ENCODE measurements around the gene MYRFL. TPM values are rescaled to one million over a fixed set of nuclear protein-coding genes. Genes with fewer than 3 reads are reported as not detected.
A peak's percentile ranks its signal among the peaks of the same experiment; 100 is the strongest.

Gene MYRFL
- total RNA-seq, 1 donor from 2014 or later = 0.13 TPM

GRCh38 chr12:69900720-69901131, 75.7 kb downstream of the MYRFL start:
- TF ChIP-seq CTCF (IDR thresholded peaks at IDR 0.05; ENCODE audit: insufficient read depth, low read length, poor library complexity, severe bottlenecking) = peak; percentile 58
- H3K36me3 ChIP-seq (ENCODE audit: control insufficient read depth, insufficient read depth, low read length) = no peaks in the 10 kb centered on the region
- no peak overlapping the region for H3K4me3 ChIP-seq (ENCODE audit: low read depth, low read length)
- DNase-seq (ENCODE audit: low read depth) = peak; percentile 39
- H3K27me3 ChIP-seq (ENCODE audit: control insufficient read depth, insufficient read depth, low read length) = no peaks in the 10 kb centered on the region

- no peak overlapping the region for H3K4me3 ChIP-seq (ENCODE audit: low read depth, low read length)
- no peak for TF ChIP-seq CTCF (IDR thresholded peaks at IDR 0.05; ENCODE audit: insufficient read depth, low read length, poor library complexity, severe bottlenecking)
- no peaks in the 10 kb centered on the region for H3K36me3 ChIP-seq (ENCODE audit: control insufficient read depth, insufficient read depth, low read length)
- no peak for DNase-seq (ENCODE audit: low read depth)
- no peaks in the 10 kb centered on the region for H3K27me3 ChIP-seq (ENCODE audit: control insufficient read depth, insufficient read depth, low read length)
Measured at GRCh38 chr12:69901221-69901905, 76.3 kb downstream of the MYRFL start.

GRCh38 chr12:69903548-69903947, 78.5 kb downstream of the MYRFL start:
- no peak for DNase-seq (ENCODE audit: low read depth)
- Histone ChIP-seq H3K36me3 (ENCODE audit: control insufficient read depth, insufficient read depth, low read length) (no peaks in the 10 kb centered on the region), H3K4me3 (ENCODE audit: low read depth, low read length) (no peak overlapping the region), H3K27me3 (ENCODE audit: control insufficient read depth, insufficient read depth, low read length) (no peaks in the 10 kb centered on the region)
- TF ChIP-seq CTCF (IDR thresholded peaks at IDR 0.05; ENCODE audit: insufficient read depth, low read length, poor library complexity, severe bottlenecking) = no peak

- no peaks in the 10 kb centered on the region for H3K36me3 ChIP-seq (ENCODE audit: control insufficient read depth, insufficient read depth, low read length)
- no peak for DNase-seq (ENCODE audit: low read depth)
- H3K4me3 ChIP-seq (ENCODE audit: low read depth, low read length) = no peak overlapping the region
- H3K27me3 ChIP-seq (ENCODE audit: control insufficient read depth, insufficient read depth, low read length) = no peaks in the 10 kb centered on the region
- TF ChIP-seq CTCF (IDR thresholded peaks at IDR 0.05; ENCODE audit: insufficient read depth, low read length, poor library complexity, severe bottlenecking) = no peak
Measured at GRCh38 chr12:69904777-69905176, 79.8 kb downstream of the MYRFL start.

- Histone ChIP-seq H3K4me3 (ENCODE audit: low read depth, low read length) (no peak overlapping the region), H3K27me3 (ENCODE audit: control insufficient read depth, insufficient read depth, low read length) (no peaks in the 10 kb centered on the region), H3K36me3 (ENCODE audit: control insufficient read depth, insufficient read depth, low read length) (no peaks in the 10 kb centered on the region)
- DNase-seq (ENCODE audit: low read depth) = no peak
- no peak for TF ChIP-seq CTCF (IDR thresholded peaks at IDR 0.05; ENCODE audit: insufficient read depth, low read length, poor library complexity, severe bottlenecking)
Measured at GRCh38 chr12:69905801-69906200, 80.8 kb downstream of the MYRFL start.

Measured in kidney epithelial cell (primary cell).